ENCODE measurements around the gene MUC21.

The MUC21 gene

GRCh38 chr6:30947231-30947630, 36.3 kb upstream of the MUC21 start:
- H2AFZ ChIP-seq (ENCODE audit: low read length), result no peak overlapping the region

GRCh38 chr6:30948811-30949210, 34.7 kb upstream of the MUC21 start:
- Histone ChIP-seq H3K4me3 (ENCODE audit: low read length, poor library complexity, severe bottlenecking) (no peak overlapping the region), H3K9me3 (ENCODE audit: insufficient read depth, low read depth, low read length) (no peaks in the 10 kb centered on the region), H3K9ac (ENCODE audit: low read depth, low read length, poor library complexity, severe bottlenecking) (no peak overlapping the region), H3K9me2 (replicated peaks; ENCODE audit: low read depth, low read length) (no peaks in the 10 kb centered on the region), H3K79me2 (ENCODE audit: insufficient read depth, low read length) (no peaks in the 10 kb centered on the region), H4K20me1 (ENCODE audit: insufficient read depth, low read length, poor library complexity, severe bottlenecking) (no peaks in the 10 kb centered on the region), H3K27me3 (ENCODE audit: insufficient read depth, low read length, poor library complexity, severe bottlenecking) (peaks cover 1% of the 10 kb centered on the region), H2AFZ (ENCODE audit: low read length) (no peak overlapping the region), H3F3A (ENCODE audit: low read depth) (no peaks in the 10 kb centered on the region), H3K4me1 (ENCODE audit: insufficient read depth, low read length, poor library complexity, severe bottlenecking) (no peaks in the 10 kb centered on the region), H3K4me2 (ENCODE audit: low read depth, low read length, poor library complexity, severe bottlenecking) (no peak overlapping the region), H3K36me3 (ENCODE audit: insufficient read depth, low read length) (no peaks in the 10 kb centered on the region)
- no peak for TF ChIP-seq EZH2phosphoT487 (IDR thresholded peaks at IDR 0.05; ENCODE audit: borderline replicate concordance)
- TF ChIP-seq CTCF (conservative IDR thresholded peaks at IDR 0.05; ENCODE audit: low read length), result no peak

More at GRCh38 chr6:30947231-30947630, 36.3 kb upstream of the MUC21 start:
- no peaks in the 10 kb centered on the region for H3K27me3 ChIP-seq (ENCODE audit: insufficient read depth, low read length, poor library complexity, severe bottlenecking)
- H3K4me1 ChIP-seq (ENCODE audit: insufficient read depth, low read length, poor library complexity, severe bottlenecking), result no peaks in the 10 kb centered on the region
- no peaks in the 10 kb centered on the region for H3K36me3 ChIP-seq (ENCODE audit: insufficient read depth, low read length)
- H3K79me2 ChIP-seq (ENCODE audit: insufficient read depth, low read length), result no peaks in the 10 kb centered on the region
- H3K4me2 ChIP-seq (ENCODE audit: low read depth, low read length, poor library complexity, severe bottlenecking), result no peak overlapping the region
- H4K20me1 ChIP-seq (ENCODE audit: insufficient read depth, low read length, poor library complexity, severe bottlenecking), result no peaks in the 10 kb centered on the region
- H3K9me3 ChIP-seq (ENCODE audit: insufficient read depth, low read depth, low read length), result no peaks in the 10 kb centered on the region
- H3K4me3 ChIP-seq (ENCODE audit: low read length, poor library complexity, severe bottlenecking), result no peak overlapping the region
- TF ChIP-seq EZH2phosphoT487 (IDR thresholded peaks at IDR 0.05; ENCODE audit: borderline replicate concordance), result no peak
- TF ChIP-seq CTCF (conservative IDR thresholded peaks at IDR 0.05; ENCODE audit: low read length), result no peak
- H3F3A ChIP-seq (ENCODE audit: low read depth), result no peaks in the 10 kb centered on the region
- no peak overlapping the region for H3K9ac ChIP-seq (ENCODE audit: low read depth, low read length, poor library complexity, severe bottlenecking)
- H3K9me2 ChIP-seq (replicated peaks; ENCODE audit: low read depth, low read length), result no peaks in the 10 kb centered on the region

GRCh38 chr6:30951907-30952469, 31.5 kb upstream of the MUC21 start:
- no peak overlapping the region for H2AFZ ChIP-seq (ENCODE audit: low read length)
- no peaks in the 10 kb centered on the region for H3K79me2 ChIP-seq (ENCODE audit: insufficient read depth, low read length)
- no peak for TF ChIP-seq EZH2phosphoT487 (IDR thresholded peaks at IDR 0.05; ENCODE audit: borderline replicate concordance)
- no peak overlapping the region for H3K9ac ChIP-seq (ENCODE audit: low read depth, low read length, poor library complexity, severe bottlenecking)
- H3K4me3 ChIP-seq (ENCODE audit: low read length, poor library complexity, severe bottlenecking), result no peak overlapping the region
- no peaks in the 10 kb centered on the region for H3K36me3 ChIP-seq (ENCODE audit: insufficient read depth, low read length)
- H3K4me2 ChIP-seq (ENCODE audit: low read depth, low read length, poor library complexity, severe bottlenecking), result no peak overlapping the region
- H3F3A ChIP-seq (ENCODE audit: low read depth), result no peaks in the 10 kb centered on the region
- H3K9me3 ChIP-seq (ENCODE audit: insufficient read depth, low read depth, low read length), result no peaks in the 10 kb centered on the region
- no peaks in the 10 kb centered on the region for H3K9me2 ChIP-seq (replicated peaks; ENCODE audit: low read depth, low read length)
- no peaks in the 10 kb centered on the region for H4K20me1 ChIP-seq (ENCODE audit: insufficient read depth, low read length, poor library complexity, severe bottlenecking)
- H3K4me1 ChIP-seq (ENCODE audit: insufficient read depth, low read length, poor library complexity, severe bottlenecking), result peaks cover 15% of the 10 kb centered on the region
- peaks cover 33% of the 10 kb centered on the region for H3K27me3 ChIP-seq (ENCODE audit: insufficient read depth, low read length, poor library complexity, severe bottlenecking)

All from Loucy (cell line).